C4-2B (cell line): ENCODE results near the gene SLC16A7.

Source experiments
- CTCF ChIP-seq: fragments of 450-650 bp; conservative IDR thresholded peaks from 2 replicates; pipeline ENCODE4 v1.5.1; 2017; ENCODE audit warnings: mild to moderate bottlenecking
- ZFX ChIP-seq: fragments of 450-650 bp; IDR thresholded peaks from 2 replicates; pipeline ENCODE4 v1.6.1; 2017

- TF ChIP-seq CTCF, result no peak
- TF ChIP-seq ZFX, result no peak
Measured at GRCh38 chr12:59603754-59604153, 7.9 kb downstream of the SLC16A7 start.
